Liver (tissue), 9 donors: Measurements from ENCODE around the gene SMURF2. TPM values are rescaled to one million over a fixed set of nuclear protein-coding genes. Genes with fewer than 3 reads are reported as not detected.

Source experiments
- DNase-seq: peaks from one replicate; pipeline ENCODE4 v3.0.0-alpha.2; 2017; ENCODE audit warnings: low spot score
- H3K27ac ChIP-seq, 2 donors: one replicate each; pipeline ENCODE4 v1.7.0; 2013; ENCODE audit warnings: inconsistent platforms in 2 of 2, low read length in 2 of 2, control low read depth in 1 of 2, low read depth in 1 of 2, mild to moderate bottlenecking in 1 of 2
- H3K27me3 ChIP-seq, 4 donors: one replicate each; pipeline versions ENCODE4 v1.6.1 to v1.7.0; 2013; ENCODE audit warnings: low read length in 3 of 4, inconsistent platforms in 1 of 4, mild to moderate bottlenecking in 1 of 4, moderate library complexity in 1 of 4; ENCODE audit not compliant: control insufficient read depth in 4 of 4, insufficient read depth in 4 of 4
- H3K36me3 ChIP-seq, 4 donors: one replicate each; pipeline versions ENCODE4 v1.6.1 to v1.7.0; 2013; ENCODE audit warnings: low read length in 3 of 4, mild to moderate bottlenecking in 3 of 4, low read depth in 1 of 4, moderate library complexity in 1 of 4; ENCODE audit not compliant: control insufficient read depth in 4 of 4, insufficient read depth in 3 of 4
- H3K4me1 ChIP-seq, 4 donors: one replicate each; pipeline versions ENCODE4 v1.6.1 to v1.7.0; 2013; ENCODE audit warnings: low read length in 3 of 4, mild to moderate bottlenecking in 3 of 4, moderate library complexity in 1 of 4; ENCODE audit not compliant: control insufficient read depth in 4 of 4, insufficient read depth in 4 of 4
- H3K4me3 ChIP-seq, 3 donors: one replicate each; pipeline versions ENCODE4 v1.6.1 to v1.7.0; 2013; ENCODE audit warnings: low read length in 3 of 3, control low read depth in 1 of 3, low read depth in 1 of 3, mild to moderate bottlenecking in 1 of 3
- H3K9ac ChIP-seq, 2 donors: one replicate each; pipeline ENCODE4 v1.7.0; 2013; ENCODE audit warnings: low read length in 2 of 2, mild to moderate bottlenecking in 2 of 2, moderate library complexity in 2 of 2, control low read depth in 1 of 2, low read depth in 1 of 2
- H3K9me3 ChIP-seq, 4 donors: one replicate each; pipeline versions ENCODE4 v1.6.1 to v1.7.0; 2013; ENCODE audit warnings: low read length in 3 of 4; ENCODE audit not compliant: control insufficient read depth in 4 of 4
- ATF3 ChIP-seq: IDR thresholded peaks from 2 replicates; pipeline ENCODE4 v1.6.1; 2016; ENCODE audit warnings: antibody characterized with exemption
- EGR1 ChIP-seq, 2 donors: IDR thresholded peaks; 2 replicates each; pipeline ENCODE4 v1.6.1; 2016 to 2018; ENCODE audit warnings: antibody characterized with exemption in 2 of 2, low read depth in 2 of 2
- FOXA1 ChIP-seq: IDR thresholded peaks from 2 replicates; pipeline ENCODE4 v1.6.1; 2016; ENCODE audit warnings: antibody characterized with exemption
- FOXA2 ChIP-seq: IDR thresholded peaks from 2 replicates; pipeline ENCODE4 v1.6.1; 2016; ENCODE audit warnings: antibody characterized with exemption
- GABPA ChIP-seq, 2 donors: IDR thresholded peaks in 1 of 2; conservative IDR thresholded peaks in 1 of 2; 2 replicates each; pipeline ENCODE4 v1.6.1; 2016; ENCODE audit warnings: antibody characterized with exemption in 2 of 2, mild to moderate bottlenecking in 1 of 2, moderate library complexity in 1 of 2
- HNF4A ChIP-seq, 2 donors: conservative IDR thresholded peaks; 2 replicates each; pipeline ENCODE4 v1.6.1; 2016; ENCODE audit warnings: antibody characterized with exemption in 2 of 2, mild to moderate bottlenecking in 2 of 2
- HNF4G ChIP-seq: IDR thresholded peaks from 2 replicates; pipeline ENCODE4 v1.6.1; 2016; ENCODE audit warnings: antibody characterized with exemption
- JUND ChIP-seq, 2 donors: IDR thresholded peaks; 2 replicates each; pipeline ENCODE4 v1.6.1; 2016; ENCODE audit warnings: antibody characterized with exemption in 2 of 2
- MAX ChIP-seq: IDR thresholded peaks from 2 replicates; pipeline ENCODE4 v1.6.1; 2016; ENCODE audit warnings: antibody characterized with exemption
- NR2F2 ChIP-seq: IDR thresholded peaks from 2 replicates; pipeline ENCODE4 v1.6.1; 2016; ENCODE audit warnings: antibody characterized with exemption
- RAD21 ChIP-seq, 2 donors: IDR thresholded peaks; 2 replicates each; pipeline ENCODE4 v1.6.1; 2016; ENCODE audit warnings: antibody characterized with exemption in 2 of 2, mild to moderate bottlenecking in 2 of 2
- REST ChIP-seq: IDR thresholded peaks from 2 replicates; pipeline ENCODE4 v1.6.1; 2016; ENCODE audit warnings: antibody characterized with exemption, mild to moderate bottlenecking
- RXRA ChIP-seq, 2 donors: IDR thresholded peaks; 2 replicates each; pipeline ENCODE4 v1.6.1; 2017 to 2018; ENCODE audit warnings: antibody characterized with exemption in 2 of 2, mild to moderate bottlenecking in 1 of 2
- SP1 ChIP-seq: IDR thresholded peaks from 2 replicates; pipeline ENCODE4 v1.6.1; 2018; ENCODE audit warnings: antibody characterized with exemption, mild to moderate bottlenecking
- TAF1 ChIP-seq: conservative IDR thresholded peaks from 2 replicates; pipeline ENCODE4 v1.6.1; 2016; ENCODE audit warnings: antibody characterized with exemption, mild to moderate bottlenecking
- YY1 ChIP-seq: IDR thresholded peaks from 2 replicates; pipeline ENCODE4 v1.6.1; 2016; ENCODE audit warnings: antibody characterized with exemption, mild to moderate bottlenecking
- ZBTB33 ChIP-seq: IDR thresholded peaks from 2 replicates; pipeline ENCODE4 v1.6.1; 2016; ENCODE audit warnings: antibody characterized with exemption
- WGBS: extraction: QIAGEN DNeasy Blood & Tissue Kit; methylation state at CpG from one replicate; pipeline ENCODE4 v1.1.7; 2013; 5-methylcytosine and 5-hydroxymethylcytosine counted together
- polyA plus RNA-seq, 2 donors: library from polyadenylated mRNA; stranded (reverse) in 1 of 2; unstranded in 1 of 2; fragments of 200-250 nt in 1 of 2; fragments of >200 nt in 1 of 2; fragmentation: Nextera tagmentation in 1 of 2; extraction: Ambion mirVana in 1 of 2; gene quantifications; one replicate each; pipeline versions ENCODE4 v1.2.1 to v1.2.3, GENCODE V29; 2013 to 2015
- total RNA-seq, 2 donors: library from RNA; depleted of rRNA; stranded (reverse); fragments of >200 nt; gene quantifications; one replicate each; pipeline ENCODE4 v1.2.3, GENCODE V29; 2014
- TF ChIP-seq, protein P1 (sequence below): fragments of 150-350 bp; IDR thresholded peaks from 2 replicates; pipeline ENCODE4 v1.5.1; 2017; ENCODE audit warnings: improper control_type of control experiment, low read depth, low read length; ENCODE audit not compliant: missing input control
- donor health status: healthy.
- donor health status: healthy.
- donor health status: healthy.
- donor health status: healthy.
- donor health status: healthy.

The SMURF2 gene
- total and polyA plus RNA-seq, 4 donors: 2.0 to 6.9 (median 3.5) TPM

- H3K36me3 ChIP-seq: no peaks in the 10 kb centered on the region
- WGBS: 90% methylated on average over 2 of the region's 2 CpGs
- no peak overlapping the region for H3K9ac ChIP-seq
- H3K4me1 ChIP-seq: peaks cover 0 to 3% (median 0%) of the 10 kb centered on the region in 4 donors
- DNase-seq: no peak
- no peak overlapping the region for H3K27ac ChIP-seq
- TF ChIP-seq ATF3: no peak
- TF ChIP-seq HNF4G: no peak
- no peak for TF ChIP-seq GABPA (IDR thresholded peaks at IDR 0.05 in 1 of 2, conservative IDR thresholded peaks at IDR 0.05 in 1 of 2)
- TF ChIP-seq, protein P1, sequence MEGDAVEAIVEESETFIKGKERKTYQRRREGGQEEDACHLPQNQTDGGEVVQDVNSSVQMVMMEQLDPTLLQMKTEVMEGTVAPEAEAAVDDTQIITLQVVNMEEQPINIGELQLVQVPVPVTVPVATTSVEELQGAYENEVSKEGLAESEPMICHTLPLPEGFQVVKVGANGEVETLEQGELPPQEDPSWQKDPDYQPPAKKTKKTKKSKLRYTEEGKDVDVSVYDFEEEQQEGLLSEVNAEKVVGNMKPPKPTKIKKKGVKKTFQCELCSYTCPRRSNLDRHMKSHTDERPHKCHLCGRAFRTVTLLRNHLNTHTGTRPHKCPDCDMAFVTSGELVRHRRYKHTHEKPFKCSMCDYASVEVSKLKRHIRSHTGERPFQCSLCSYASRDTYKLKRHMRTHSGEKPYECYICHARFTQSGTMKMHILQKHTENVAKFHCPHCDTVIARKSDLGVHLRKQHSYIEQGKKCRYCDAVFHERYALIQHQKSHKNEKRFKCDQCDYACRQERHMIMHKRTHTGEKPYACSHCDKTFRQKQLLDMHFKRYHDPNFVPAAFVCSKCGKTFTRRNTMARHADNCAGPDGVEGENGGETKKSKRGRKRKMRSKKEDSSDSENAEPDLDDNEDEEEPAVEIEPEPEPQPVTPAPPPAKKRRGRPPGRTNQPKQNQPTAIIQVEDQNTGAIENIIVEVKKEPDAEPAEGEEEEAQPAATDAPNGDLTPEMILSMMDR: no peak
- no peak for TF ChIP-seq NR2F2
- no peak for TF ChIP-seq YY1
- no peak for TF ChIP-seq TAF1
- no peak for TF ChIP-seq SP1
- no peak for TF ChIP-seq REST
- TF ChIP-seq RAD21 (IDR thresholded peaks at IDR 0.05): no peak
- no peak for TF ChIP-seq FOXA1
- no peak for TF ChIP-seq JUND (IDR thresholded peaks at IDR 0.05)
- no peak for TF ChIP-seq ZBTB33
- no peak overlapping the region for H3K4me3 ChIP-seq
- no peaks in the 10 kb centered on the region for H3K27me3 ChIP-seq
- no peaks in the 10 kb centered on the region for H3K9me3 ChIP-seq
Observed at GRCh38 chr17:64698725-64699124, 36.6 kb upstream of the SMURF2 start.

- no peak overlapping the region for H3K9ac ChIP-seq
- no peak for DNase-seq
- H3K9me3 ChIP-seq: no peaks in the 10 kb centered on the region
- no peaks in the 10 kb centered on the region for H3K36me3 ChIP-seq
- H3K27me3 ChIP-seq: no peaks in the 10 kb centered on the region
- peaks cover 0 to 3% (median 0%) of the 10 kb centered on the region in 4 donors for H3K4me1 ChIP-seq
- 43% methylated on average over 5 of the region's 5 CpGs for WGBS
- peak overlapping the region in 1 of 2 donors; percentile 31 for H3K27ac ChIP-seq
- H3K4me3 ChIP-seq: no peak overlapping the region
- TF ChIP-seq RXRA (IDR thresholded peaks at IDR 0.05) (peak; percentile 62 to 66), HNF4G (peak; percentile 15), JUND (IDR thresholded peaks at IDR 0.05) (peak; percentile 98), NR2F2 (peak; percentile 78), TAF1 (no peak), SP1 (peak; percentile 44), YY1 (peak; percentile 58), RAD21 (IDR thresholded peaks at IDR 0.05) (peak; percentile 27 to 39), ATF3 (peak; percentile 90), FOXA2 (no peak), HNF4A (conservative IDR thresholded peaks at IDR 0.05) (peak; percentile 72 to 75), FOXA1 (peak; percentile 20), MAX (no peak), EGR1 (IDR thresholded peaks at IDR 0.05; ENCODE audit: low read depth in 2 of 2) (no peak)
- TF ChIP-seq, protein P1: no peak
Observed at GRCh38 chr17:64694207-64694606, 32.1 kb upstream of the SMURF2 start.
